T follicular helper cell (primary cell): ENCODE data around the gene KCNIP3.
"Not testable (repeated sequence)": the region's sequence is repeated elsewhere in the genome, so short reads cannot be mapped to it uniquely, and the experiment has no call there.

Source experiments
- DNase-seq: peaks from one replicate; pipeline ENCODE4 v3.0.0-alpha.2; 2020; ENCODE audit warnings: low read depth

Gene KCNIP3

GRCh38 chr2:95383635-95384027 is 86.5 kb downstream of the KCNIP3 start:
- DNase-seq: no peak

GRCh38 chr2:95384854-95385569 is 87.9 kb downstream of the KCNIP3 start:
- DNase-seq: no peak

- DNase-seq: no peak
These were observed 88.4 kb downstream of the KCNIP3 start for GRCh38 chr2:95385570-95385984.

GRCh38 chr2:95386031-95386430 is 88.9 kb downstream of the KCNIP3 start:
- no peak for DNase-seq

- no peak for DNase-seq
These were observed 90.2 kb downstream of the KCNIP3 start for GRCh38 chr2:95387358-95387757.

- DNase-seq: no peak
These were observed 91.0 kb downstream of the KCNIP3 start for GRCh38 chr2:95388091-95388692.

GRCh38 chr2:95388856-95389244 is 91.7 kb downstream of the KCNIP3 start:
- no peak for DNase-seq

GRCh38 chr2:95389245-95390119 is 92.3 kb downstream of the KCNIP3 start:
- DNase-seq: peak; percentile 5

- DNase-seq: no peak
These were observed 93.2 kb downstream of the KCNIP3 start for GRCh38 chr2:95390272-95390880.

- DNase-seq: no peak
These were observed 93.8 kb downstream of the KCNIP3 start for GRCh38 chr2:95390881-95391321.

GRCh38 chr2:95391641-95392310 is 94.6 kb downstream of the KCNIP3 start:
- no peak for DNase-seq

- no peak for DNase-seq
These were observed 95.2 kb downstream of the KCNIP3 start for GRCh38 chr2:95392320-95392719.

GRCh38 chr2:95392730-95393455 is 95.7 kb downstream of the KCNIP3 start:
- no peak for DNase-seq

- DNase-seq: no peak
These were observed 96.8 kb downstream of the KCNIP3 start for GRCh38 chr2:95393901-95394300.

- DNase-seq: no peak
These were observed 101.9 kb downstream of the KCNIP3 start for GRCh38 chr2:95399061-95399460.

- DNase-seq: no peak
These were observed 104.3 kb downstream of the KCNIP3 start for GRCh38 chr2:95401480-95401879.

- DNase-seq: not testable (repeated sequence)
These were observed 104.8 kb downstream of the KCNIP3 start for GRCh38 chr2:95402004-95402369.

GRCh38 chr2:95402370-95403203 is 105.4 kb downstream of the KCNIP3 start, which contains the start of gene FAHD2A:
Gene FAHD2A, plus strand, starts transcription at chr2:95402708. Its CDS starts 2,851 bp downstream, at chr2:95405559.
- DNase-seq: peak; percentile 89

- peak; percentile 9 for DNase-seq
These were observed 106.1 kb downstream of the KCNIP3 start for GRCh38 chr2:95403204-95403721.

GRCh38 chr2:95403824-95404223 is 106.7 kb downstream of the KCNIP3 start:
- DNase-seq: not testable (repeated sequence)
